GM12874 (cell line): ENCODE measurements around the gene CDC25A.

Source experiments
- CTCF ChIP-seq: IDR thresholded peaks from 2 replicates; pipeline ENCODE4 v1.5.1; 2011; ENCODE audit warnings: low read depth, mild to moderate bottlenecking, control low read depth, low read length, moderate library complexity; ENCODE audit not compliant: insufficient read depth

The CDC25A gene

GRCh38 chr3:48140936-48141603 is 47.1 kb downstream of the CDC25A start:
- no peak for TF ChIP-seq CTCF

GRCh38 chr3:48140336-48140757 is 47.9 kb downstream of the CDC25A start:
- TF ChIP-seq CTCF = no peak

GRCh38 chr3:48137425-48137999 is 50.7 kb downstream of the CDC25A start:
- TF ChIP-seq CTCF = no peak

GRCh38 chr3:48135552-48136495 is 52.4 kb downstream of the CDC25A start:
- TF ChIP-seq CTCF = no peak

- no peak for TF ChIP-seq CTCF
Observed at GRCh38 chr3:48130321-48130904, 57.8 kb downstream of the CDC25A start.

GRCh38 chr3:48129921-48130320 is 58.3 kb downstream of the CDC25A start:
- no peak for TF ChIP-seq CTCF

- TF ChIP-seq CTCF = no peak
Observed at GRCh38 chr3:48128774-48129173, 59.4 kb downstream of the CDC25A start.
